OCI-LY1 (cell line): ENCODE results near the gene ITLN2.

ENCODE experiments used
- H2AFZ ChIP-seq: fragments of 200-600 bp; sonication (generic), shearing (Covaris generic); 2 replicates; pipeline ENCODE4 v1.6.0; 2014; ENCODE audit warnings: antibody characterized with exemption, mild to moderate bottlenecking, low read length
- H3F3A ChIP-seq: fragments of 200-600 bp; sonication (generic), shearing (Covaris generic); 2 replicates; pipeline ENCODE4 v1.6.0; 2014; ENCODE audit warnings: mild to moderate bottlenecking, antibody characterized with exemption, low read length, moderate library complexity; ENCODE audit not compliant: insufficient read depth
- H3K27ac ChIP-seq: fragments of 200-600 bp; sonication (generic); 2 replicates; pipeline ENCODE4 v1.5.1; 2014; ENCODE audit warnings: low read length, mixed run types, mild to moderate bottlenecking, low read depth; ENCODE audit not compliant: poor library complexity, severe bottlenecking
- H3K27me3 ChIP-seq: fragments of 200-600 bp; sonication (generic); 2 replicates; pipeline ENCODE4 v1.6.0; 2014; ENCODE audit warnings: antibody characterized with exemption, mild to moderate bottlenecking, low read length, moderate library complexity; ENCODE audit not compliant: insufficient read depth
- H3K36me3 ChIP-seq: fragments of 200-600 bp; sonication (generic); 2 replicates; pipeline ENCODE4 v1.6.1; 2014; ENCODE audit warnings: mild to moderate bottlenecking, antibody characterized with exemption, low read length, moderate library complexity, mixed read lengths; ENCODE audit not compliant: insufficient read depth
- H3K4me1 ChIP-seq: fragments of 200-600 bp; sonication (generic); 2 replicates; pipeline ENCODE4 v1.5.1; 2014; ENCODE audit warnings: mild to moderate bottlenecking, low read length, moderate library complexity; ENCODE audit not compliant: insufficient read depth, severe bottlenecking
- H3K4me2 ChIP-seq: fragments of 200-600 bp; sonication (generic), shearing (Covaris generic); 2 replicates; pipeline ENCODE4 v1.6.1; 2014; ENCODE audit warnings: low read length
- H3K4me3 ChIP-seq: fragments of 200-600 bp; sonication (generic); 2 replicates; pipeline ENCODE4 v1.5.1; 2014; ENCODE audit warnings: low read length, low read depth, mild to moderate bottlenecking, mixed read lengths; ENCODE audit not compliant: poor library complexity, severe bottlenecking
- H3K79me2 ChIP-seq: fragments of 200-600 bp; shearing (Covaris generic); 2 replicates; pipeline ENCODE4 v1.6.1; 2016; ENCODE audit warnings: mixed run types, low read length, mixed read lengths; ENCODE audit not compliant: insufficient read depth
- H3K9ac ChIP-seq: fragments of 200-600 bp; sonication (generic), shearing (Covaris generic); 2 replicates; pipeline ENCODE4 v1.6.1; 2014; ENCODE audit warnings: mild to moderate bottlenecking, low read length, mixed read lengths
- H3K9me2 ChIP-seq: fragments of 200-600 bp; sonication (generic), shearing (Covaris generic); 2 replicates; pipeline ENCODE4 v1.6.1; 2014; ENCODE audit warnings: low read depth, mild to moderate bottlenecking, low read length, mixed read lengths
- H3K9me3 ChIP-seq: fragments of 200-600 bp; shearing (Covaris generic); 2 replicates; pipeline ENCODE4 v1.6.1; 2014; ENCODE audit warnings: low read length, mixed read lengths
- H4K20me1 ChIP-seq: fragments of 200-600 bp; sonication (generic), shearing (Covaris generic); 2 replicates; pipeline ENCODE4 v1.6.0; 2016; ENCODE audit warnings: mild to moderate bottlenecking, low read length; ENCODE audit not compliant: insufficient read depth
- CTCF ChIP-seq: fragments of 200-600 bp; sonication (generic), shearing (Covaris generic); IDR thresholded peaks from 2 replicates; pipeline ENCODE4 v1.5.1; 2017; ENCODE audit warnings: mild to moderate bottlenecking, antibody characterized with exemption, low read length, moderate library complexity, mixed read lengths
- EZH2 ChIP-seq: fragments of 200-600 bp; sonication (generic), shearing (Covaris generic); IDR thresholded peaks from 2 replicates; pipeline ENCODE4 v1.8.0; 2017; ENCODE audit warnings: borderline replicate concordance, mixed run types, mild to moderate bottlenecking, antibody characterized with exemption, low read length, moderate library complexity, mixed read lengths

Gene ITLN2

DNA sequence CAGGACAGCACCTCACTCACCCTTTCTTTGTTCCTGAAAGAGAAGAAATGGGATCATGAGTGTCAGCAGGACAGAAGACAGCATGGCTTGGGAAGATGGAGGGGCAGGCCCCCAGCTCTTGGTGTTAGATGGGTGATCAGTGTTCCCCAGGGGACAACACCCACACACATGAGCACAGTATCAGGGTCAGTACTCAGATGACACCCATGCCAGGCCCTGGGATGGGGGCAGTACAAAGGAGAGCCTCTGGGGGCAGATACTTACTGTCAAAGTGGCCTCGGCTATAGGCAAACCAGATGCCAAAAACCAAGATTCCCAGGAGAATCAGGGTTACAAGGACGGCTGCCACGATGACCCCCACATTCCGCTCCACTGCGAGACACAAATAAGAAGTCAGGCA lies 44.8 kb upstream of the ITLN2 start:
- Histone ChIP-seq H3F3A (0 out of 2 replicates have a peak, but pooled peaks cover 5% of the 10 kb centered on the region), H3K4me1 (no peaks in the 10 kb centered on the region), H3K36me3 (peaks cover 49% of the 10 kb centered on the region; the same call in 1 of the 2 replicates), H4K20me1 (no peaks in the 10 kb centered on the region), H3K9me2 (no peaks in the 10 kb centered on the region), H2AFZ (no peak overlapping the region), H3K79me2 (no peaks in the 10 kb centered on the region), H3K27ac (no peak overlapping the region), H3K9ac (no peak overlapping the region), H3K9me3 (no peaks in the 10 kb centered on the region), H3K4me2 (no peak overlapping the region), H3K27me3 (no peaks in the 10 kb centered on the region), H3K4me3 (no peak overlapping the region)
- no peak for TF ChIP-seq CTCF
- no peak for TF ChIP-seq EZH2

GRCh38 chr1:160997323-160998038 lies 42.9 kb upstream of the ITLN2 start:
- H3K4me3 ChIP-seq = no peak overlapping the region
- H3K4me1 ChIP-seq = no peaks in the 10 kb centered on the region
- no peaks in the 10 kb centered on the region for H3K27me3 ChIP-seq
- H3K9me2 ChIP-seq = no peaks in the 10 kb centered on the region
- no peaks in the 10 kb centered on the region for H3K9me3 ChIP-seq
- H3K27ac ChIP-seq = no peak overlapping the region
- no peaks in the 10 kb centered on the region for H3K79me2 ChIP-seq
- TF ChIP-seq EZH2 (no peak), CTCF (peak; percentile 66)
- H3K4me2 ChIP-seq = no peak overlapping the region
- 0 out of 2 replicates have a peak, but pooled peaks cover 2% of the 10 kb centered on the region for H3F3A ChIP-seq
- no peak overlapping the region for H3K9ac ChIP-seq
- no peak overlapping the region for H2AFZ ChIP-seq
- peaks cover 47% of the 10 kb centered on the region; the same call in 1 of the 2 replicates for H3K36me3 ChIP-seq
- no peaks in the 10 kb centered on the region for H4K20me1 ChIP-seq

GRCh38 chr1:160996178-160996577 lies 41.6 kb upstream of the ITLN2 start:
- H3F3A ChIP-seq = no peaks in the 10 kb centered on the region
- no peak overlapping the region for H3K27ac ChIP-seq
- no peak overlapping the region for H2AFZ ChIP-seq
- H3K4me3 ChIP-seq = no peak overlapping the region
- TF ChIP-seq EZH2 (no peak), CTCF (no peak)
- no peak overlapping the region for H3K4me2 ChIP-seq
- H3K36me3 ChIP-seq = peaks cover 44% of the 10 kb centered on the region; the same call in 1 of the 2 replicates
- H3K4me1 ChIP-seq = no peaks in the 10 kb centered on the region
- no peaks in the 10 kb centered on the region for H3K27me3 ChIP-seq
- H3K9me3 ChIP-seq = no peaks in the 10 kb centered on the region
- H4K20me1 ChIP-seq = no peaks in the 10 kb centered on the region
- no peaks in the 10 kb centered on the region for H3K79me2 ChIP-seq
- H3K9me2 ChIP-seq = no peaks in the 10 kb centered on the region
- no peak overlapping the region for H3K9ac ChIP-seq
